Glomerular endothelial cell (primary cell): Measurements from ENCODE around the gene ZNF610. TPM values are rescaled to one million over a fixed set of nuclear protein-coding genes. Genes with fewer than 3 reads are reported as not detected.
"Not testable (repeated sequence)": the region's sequence is repeated elsewhere in the genome, so short reads cannot be mapped to it uniquely, and the experiment has no call there.

Experiments
- DNase-seq: peaks from one replicate; pipeline ENCODE4 v3.0.0-alpha.2; 2011; ENCODE audit warnings: low read depth, low spot score; ENCODE audit errors: extremely low read depth
- total RNA-seq: library from RNA; depleted of rRNA; stranded (reverse); fragments of >200 nt; gene quantifications from 2 replicates; pipeline ENCODE4 v1.2.3, GENCODE V29; 2015

ZNF610 gene
- 4.9 and 5.3 TPM in 2 replicates for total RNA-seq

GRCh38 chr19:52336117-52336790, at the start of gene ZNF610:
Gene ZNF610, plus strand, starts transcription at chr19:52336243. Its CDS starts 12,930 bp downstream, at chr19:52349173.
- no peak for DNase-seq

- no peak for DNase-seq
Observed at GRCh38 chr19:52286256-52286655, 49.8 kb upstream of the ZNF610 start.

DNA sequence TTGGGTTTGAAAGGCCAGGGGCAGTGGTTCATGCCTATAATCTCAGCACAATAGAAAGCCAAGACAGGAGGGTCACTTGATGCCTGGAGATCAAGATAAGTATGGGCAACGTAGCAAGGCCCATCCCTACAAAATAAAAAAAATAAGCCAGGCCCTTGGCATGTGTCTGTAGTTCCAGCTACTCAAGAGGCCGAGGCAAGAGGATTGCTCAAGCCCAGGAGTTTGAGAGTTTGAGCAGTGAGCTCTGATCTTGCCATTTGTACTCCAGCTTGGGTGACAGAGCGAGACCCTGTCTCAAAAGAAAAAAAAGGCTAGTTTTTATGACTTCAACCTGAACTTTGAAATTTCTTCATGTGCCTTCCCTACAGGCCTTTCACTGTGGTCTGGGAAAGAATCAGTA, 44.3 kb upstream of the ZNF610 start:
- DNase-seq, result no peak

- not testable (repeated sequence) for DNase-seq
Observed at GRCh38 chr19:52292946-52293345, 43.1 kb upstream of the ZNF610 start.

DNA sequence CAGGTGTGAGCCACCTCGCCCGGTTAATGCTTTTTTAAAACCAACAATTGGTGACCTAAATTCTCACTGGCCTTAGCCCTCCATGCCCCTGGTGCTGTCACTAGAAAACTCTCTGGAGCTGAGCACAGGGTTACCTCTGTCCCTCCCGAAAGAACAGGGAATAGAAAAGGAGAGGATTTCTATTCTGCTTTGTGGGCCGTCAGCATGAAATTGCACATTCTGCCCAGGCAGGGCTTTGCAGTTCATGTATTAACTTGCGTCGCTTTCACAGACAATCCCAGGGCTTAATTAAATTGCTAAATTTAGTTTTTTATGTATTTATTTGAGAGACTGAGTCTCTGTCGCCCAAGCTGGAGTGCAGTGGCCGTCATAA, 39.7 kb upstream of the ZNF610 start:
- DNase-seq, result no peak

DNA sequence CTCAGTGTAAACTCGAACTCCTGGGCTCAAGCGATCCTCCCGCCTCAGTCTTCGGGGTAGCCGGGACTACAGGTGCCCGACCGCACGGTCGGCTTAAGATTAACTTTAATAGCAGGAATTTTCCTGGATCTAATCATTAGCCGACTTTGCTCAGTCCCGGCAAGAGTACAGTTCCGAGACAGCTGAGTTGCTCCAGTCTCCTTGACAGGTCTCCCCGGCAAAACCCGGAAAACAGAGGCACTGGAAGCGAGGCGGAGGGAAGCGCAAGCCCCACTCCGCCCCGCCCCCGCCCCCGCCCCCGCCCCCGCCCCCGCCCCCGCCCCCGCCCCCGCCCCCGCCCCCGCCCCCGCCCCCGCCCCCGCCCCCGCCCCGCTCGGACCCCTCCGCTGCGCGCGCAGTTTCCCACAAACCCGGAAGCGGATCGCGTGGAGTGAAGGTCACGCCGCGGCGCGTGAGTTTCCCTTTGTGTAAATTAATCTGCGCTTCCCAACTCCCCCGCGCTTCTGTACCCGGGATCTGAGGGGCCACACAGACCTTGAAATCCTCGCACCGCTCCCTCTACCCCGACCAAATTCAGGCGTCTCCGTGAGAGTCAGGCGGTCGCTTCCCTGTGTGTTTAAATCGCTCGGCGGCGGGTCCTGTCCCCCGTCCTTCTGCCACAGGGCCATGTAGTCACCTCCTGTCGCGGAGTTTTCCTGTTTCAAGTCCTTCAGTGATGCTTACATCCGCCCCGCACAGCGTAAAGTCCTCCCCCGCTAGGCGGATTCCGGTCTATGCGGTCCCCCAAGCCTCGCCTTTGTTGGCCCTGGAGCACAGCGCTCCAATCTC, 39.1 kb upstream of the ZNF610 start, which contains the start of gene ZNF480:
ZNF480 (plus strand) TSS at position 397 of the 828 bp plus-strand sequence. CDS start 3,244 bp downstream, outside the sequence.
- DNase-seq, result peak; percentile 23

DNA sequence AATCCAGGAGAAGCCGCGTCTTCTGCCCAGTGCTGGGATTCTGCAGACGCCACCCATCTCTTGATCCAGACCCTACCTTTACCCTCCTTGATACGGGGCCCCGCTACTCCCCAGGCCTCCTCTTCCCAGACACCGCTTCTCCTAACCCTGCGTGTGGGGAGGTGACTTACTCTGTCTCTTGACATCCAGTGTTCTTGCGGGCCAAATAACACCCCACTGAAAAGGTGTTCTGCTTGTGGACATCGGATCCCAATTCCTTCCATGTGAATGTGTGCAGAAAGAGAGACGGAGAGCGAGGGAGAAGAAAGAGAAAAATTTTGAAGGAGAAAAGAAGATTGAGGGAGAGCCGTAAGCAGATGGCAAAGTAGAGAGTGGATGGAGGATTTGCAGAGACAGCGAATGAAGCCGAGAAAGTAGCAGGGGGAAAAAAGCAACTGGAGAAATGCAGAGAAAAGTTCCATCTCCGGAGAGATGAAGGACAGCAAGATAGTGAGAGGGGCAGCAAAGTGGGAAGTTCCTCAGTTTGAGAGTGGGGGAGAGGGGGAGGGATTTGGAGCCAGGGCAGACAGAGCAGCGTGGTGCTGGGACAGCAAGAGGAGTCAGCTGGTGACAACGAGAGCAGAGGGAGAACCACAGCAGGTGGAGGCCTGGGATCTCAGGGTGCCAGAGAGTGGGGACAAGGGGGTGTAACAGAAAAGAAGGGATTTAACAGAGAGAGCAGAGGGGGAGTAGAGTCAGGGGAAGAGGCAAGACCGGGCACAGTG, 38.3 kb upstream of the ZNF610 start:
- no peak for DNase-seq

- no peak for DNase-seq
Observed at GRCh38 chr19:52307275-52307674, 28.8 kb upstream of the ZNF610 start.

DNA sequence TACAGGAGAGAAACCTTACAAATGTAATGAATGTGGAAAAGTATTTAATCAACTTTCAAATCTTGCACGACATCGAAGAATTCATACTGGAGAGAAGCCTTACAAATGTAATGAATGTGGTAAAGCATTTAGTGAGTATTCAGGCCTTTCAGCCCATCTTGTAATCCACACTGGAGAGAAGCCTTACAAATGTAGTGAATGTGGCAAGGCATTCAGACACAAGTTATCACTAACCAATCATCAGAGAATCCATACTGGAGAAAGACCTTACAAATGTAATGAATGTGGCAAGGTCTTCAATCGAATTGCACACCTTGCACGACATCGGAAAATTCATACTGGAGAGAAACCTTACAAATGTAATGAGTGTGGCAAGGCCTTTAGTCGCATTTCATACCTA, 13.6 kb upstream of the ZNF610 start:
- no peak for DNase-seq

GRCh38 chr19:52331757-52332156, 4.3 kb upstream of the ZNF610 start:
- no peak for DNase-seq

DNA sequence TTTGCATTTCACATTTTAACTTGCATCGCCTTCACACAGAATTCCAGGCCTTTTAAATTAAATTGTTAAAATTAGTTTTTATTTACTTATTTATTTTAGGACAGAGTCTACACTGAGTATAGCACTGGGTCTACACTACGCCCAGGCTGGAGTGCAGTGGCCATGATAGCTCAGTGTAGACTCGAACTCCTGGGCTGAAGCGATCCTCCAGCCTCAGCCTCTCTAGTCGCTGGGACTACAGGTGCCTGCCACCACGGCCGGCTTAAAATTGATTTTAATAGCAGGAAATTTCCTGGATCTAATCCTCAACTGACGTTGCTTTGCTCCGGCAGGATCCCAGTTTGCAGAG, 301 bp upstream of the ZNF610 start:
- DNase-seq, result no peak

DNA sequence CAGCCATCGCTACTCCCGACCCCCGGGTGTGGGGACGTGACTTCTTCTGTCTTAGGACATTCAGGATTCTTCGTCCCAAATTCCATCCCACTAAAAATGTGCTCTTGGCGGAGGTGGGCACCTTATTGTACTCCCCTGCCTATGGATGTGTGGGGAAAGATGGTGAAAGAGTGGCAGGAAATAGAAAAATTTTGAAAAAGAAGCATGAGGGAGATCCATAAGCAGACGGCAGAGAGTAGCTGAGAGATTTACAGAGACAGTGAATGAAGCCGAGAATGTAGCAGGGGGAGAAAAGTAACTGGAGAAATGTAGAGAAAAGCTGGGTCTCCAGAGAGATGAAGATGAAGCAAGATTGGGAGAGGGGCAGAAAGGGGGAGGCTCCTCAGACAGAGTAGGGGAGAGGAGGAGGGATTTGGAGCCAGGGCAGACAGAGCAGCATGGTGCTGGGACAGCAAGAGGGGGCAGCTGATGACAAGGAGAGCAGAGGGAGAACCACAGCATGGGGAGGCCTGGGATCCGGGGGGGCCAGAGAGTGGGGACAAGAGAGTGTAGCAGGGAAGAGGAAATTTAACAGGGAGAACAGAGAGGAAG, 843 bp downstream of the ZNF610 start:
- no peak for DNase-seq

DNA sequence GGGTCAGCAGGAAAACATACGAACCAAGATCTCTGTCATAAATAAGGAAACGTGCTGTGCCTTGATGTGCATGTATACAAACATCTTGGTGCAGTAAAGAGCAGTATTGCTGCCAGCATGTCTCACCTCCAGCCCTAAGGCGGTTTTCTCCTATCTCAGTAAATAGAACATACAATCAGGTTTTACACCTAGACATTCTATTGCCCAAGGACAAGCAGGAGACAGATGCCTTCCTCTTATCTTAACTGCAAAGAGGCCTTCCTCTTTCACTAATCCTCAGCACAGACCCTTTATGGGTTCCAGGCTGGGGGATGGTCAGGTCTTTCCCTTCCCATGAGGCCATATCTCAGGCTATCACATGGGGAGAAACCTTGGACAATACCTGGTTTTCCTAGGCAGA, 3.0 kb downstream of the ZNF610 start:
- not testable (repeated sequence) for DNase-seq

- no peak for DNase-seq
Observed at GRCh38 chr19:52343548-52343947, 7.5 kb downstream of the ZNF610 start.

DNA sequence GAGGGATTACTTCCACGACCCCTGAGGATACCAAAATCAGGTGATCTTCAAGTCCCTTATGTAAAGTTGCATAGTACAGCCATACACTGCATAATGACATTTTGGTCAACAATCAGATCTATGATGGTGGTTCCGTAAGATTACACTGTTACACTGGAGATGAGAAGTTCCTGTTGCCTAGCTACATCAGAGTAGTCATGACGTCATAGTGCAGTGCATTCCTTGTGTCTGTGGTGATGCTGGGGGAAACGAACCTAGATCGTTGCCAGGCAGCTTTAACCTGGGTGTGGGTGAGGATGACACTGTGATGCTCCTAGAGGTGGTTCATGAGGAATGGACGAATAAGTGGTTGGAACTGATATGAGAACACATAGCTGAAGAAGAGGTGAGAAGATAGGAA, 9.1 kb downstream of the ZNF610 start:
- no peak for DNase-seq

- no peak for DNase-seq
Observed at GRCh38 chr19:52351512-52351911, 15.5 kb downstream of the ZNF610 start.

GRCh38 chr19:52366414-52366824, 30.4 kb downstream of the ZNF610 start:
- DNase-seq, result no peak

GRCh38 chr19:52369559-52370340, 33.7 kb downstream of the ZNF610 start, which contains the start of gene ZNF880:
Gene ZNF880, plus strand, starts transcription at chr19:52369923. Its CDS starts 43 bp downstream, at chr19:52369966.
- DNase-seq, result peak; percentile 56

- no peak for DNase-seq
Observed at GRCh38 chr19:52370341-52370710, 34.3 kb downstream of the ZNF610 start.

GRCh38 chr19:52391135-52391534, 55.1 kb downstream of the ZNF610 start:
- DNase-seq, result no peak
